HUES64 (cell line): ENCODE data around the gene MLLT10.
"Not testable (repeated sequence)": the region's sequence is repeated elsewhere in the genome, so short reads cannot be mapped to it uniquely, and the experiment has no call there.

Source experiments
- H3K27ac ChIP-seq: 2 replicates; pipeline ENCODE4 v1.7.0; 2013; ENCODE audit warnings: low read depth, low read length, inconsistent platforms
- H3K27me3 ChIP-seq: 2 replicates; pipeline ENCODE4 v1.6.1; 2013; ENCODE audit warnings: mild to moderate bottlenecking, low read length; ENCODE audit not compliant: insufficient read depth
- H3K36me3 ChIP-seq: 2 replicates; pipeline ENCODE4 v1.6.1; 2013; ENCODE audit warnings: mild to moderate bottlenecking, low read length; ENCODE audit not compliant: insufficient read depth
- H3K4me1 ChIP-seq: 2 replicates; pipeline ENCODE4 v1.6.1; 2013; ENCODE audit warnings: mild to moderate bottlenecking, low read length, moderate library complexity; ENCODE audit not compliant: insufficient read depth
- H3K4me3 ChIP-seq: 2 replicates; pipeline ENCODE4 v1.5.1; 2013; ENCODE audit warnings: mild to moderate bottlenecking, low read length, moderate library complexity
- H3K9ac ChIP-seq: 2 replicates; pipeline ENCODE4 v1.6.1; 2013; ENCODE audit warnings: mild to moderate bottlenecking, low read depth, low read length
- H3K9me3 ChIP-seq: 2 replicates; pipeline ENCODE4 v1.6.1; 2013; ENCODE audit warnings: low read depth, low read length; ENCODE audit not compliant: insufficient read depth
- WGBS: fragments of 150-250, 120-280 bp; methylation state at CpG from one replicate; pipeline ENCODE4 v1.1.7; 2013; ENCODE audit warnings: missing lambda C conversion rate; 5-methylcytosine and 5-hydroxymethylcytosine counted together

MLLT10 gene

DNA sequence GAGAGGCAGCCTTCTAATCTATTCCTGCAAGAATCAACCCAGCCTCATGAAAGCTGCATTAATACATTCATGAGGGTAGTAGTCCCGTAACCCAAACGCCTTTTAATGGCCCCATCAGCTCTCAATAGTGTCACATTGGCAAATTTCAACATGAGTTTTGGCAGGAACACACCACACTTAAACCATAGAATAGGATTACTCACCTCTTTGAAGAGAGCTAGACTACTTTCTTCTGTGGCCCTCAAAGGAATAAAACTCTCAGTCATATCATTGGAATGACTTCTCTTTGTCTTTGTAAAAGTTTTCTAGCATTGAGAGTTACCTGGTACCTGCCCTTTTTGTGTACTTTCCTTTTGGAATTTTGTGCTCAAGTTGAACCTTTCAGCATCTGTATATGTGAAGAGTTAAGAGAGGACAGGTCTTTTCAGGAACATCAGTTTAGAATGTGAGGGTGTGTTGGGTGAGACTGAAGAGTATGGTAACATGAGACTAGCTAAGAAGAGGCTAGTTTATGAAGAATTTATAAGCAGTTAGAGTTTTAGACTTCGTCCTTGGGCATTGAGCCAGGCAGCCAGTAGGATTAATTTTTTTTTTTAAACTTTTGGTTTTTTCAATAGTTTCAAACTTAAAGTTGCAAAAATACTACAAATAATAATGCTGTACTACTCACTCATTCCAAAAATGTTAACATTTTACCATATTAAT is 92.6 kb downstream of the MLLT10 start:
- H3K4me3 ChIP-seq, result no peak overlapping the region
- H3K36me3 ChIP-seq, result peaks cover 56% of the 10 kb centered on the region
- H3K9me3 ChIP-seq, result no peaks in the 10 kb centered on the region
- no peaks in the 10 kb centered on the region for H3K4me1 ChIP-seq
- H3K27me3 ChIP-seq, result no peaks in the 10 kb centered on the region
- 81% methylated on average over 3 of the region's 3 CpGs for WGBS
- H3K9ac ChIP-seq, result no peak overlapping the region
- H3K27ac ChIP-seq, result no peak overlapping the region

DNA sequence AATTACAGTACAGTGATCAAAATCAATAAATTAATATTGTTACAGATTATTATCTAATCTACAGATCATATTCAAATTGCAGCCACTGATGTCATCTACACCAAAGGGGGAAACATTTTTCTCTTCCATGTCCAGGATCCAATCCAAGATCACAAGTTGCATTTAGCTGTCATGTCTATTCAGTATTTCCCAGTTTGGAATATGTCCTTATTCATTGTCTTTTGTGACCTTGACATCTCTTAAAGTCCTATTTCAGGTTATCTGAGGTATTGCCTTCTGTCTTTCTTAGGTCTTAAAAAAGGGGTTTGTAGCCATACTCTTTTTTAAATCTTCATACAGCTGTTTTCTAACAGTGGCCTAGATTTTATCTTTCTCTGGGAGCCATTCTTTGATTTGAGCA is 93.3 kb downstream of the MLLT10 start:
- H3K4me3 ChIP-seq, result no peak overlapping the region
- H3K9ac ChIP-seq, result no peak overlapping the region
- H3K27me3 ChIP-seq, result no peaks in the 10 kb centered on the region
- no peaks in the 10 kb centered on the region for H3K9me3 ChIP-seq
- peaks cover 57% of the 10 kb centered on the region for H3K36me3 ChIP-seq
- H3K4me1 ChIP-seq, result no peaks in the 10 kb centered on the region
- H3K27ac ChIP-seq, result no peak overlapping the region

- WGBS, result 100% methylated on average over 2 of the region's 2 CpGs
- Histone ChIP-seq H3K4me3 (no peak overlapping the region), H3K27me3 (no peaks in the 10 kb centered on the region), H3K4me1 (no peaks in the 10 kb centered on the region), H3K9ac (no peak overlapping the region), H3K9me3 (no peaks in the 10 kb centered on the region), H3K36me3 (peaks cover 50% of the 10 kb centered on the region), H3K27ac (no peak overlapping the region)
Observed at GRCh38 chr10:21628023-21628422, 94.0 kb downstream of the MLLT10 start.

- H3K9ac ChIP-seq, H3K27me3 ChIP-seq, H3K27ac ChIP-seq, H3K4me1 ChIP-seq, H3K4me3 ChIP-seq, H3K9me3 ChIP-seq: not testable (repeated sequence)
- H3K36me3 ChIP-seq, result peaks cover 45% of the 10 kb centered on the region
- WGBS, result 96% methylated on average over 8 of the region's 8 CpGs
Observed at GRCh38 chr10:21628645-21629044, 94.6 kb downstream of the MLLT10 start.

DNA sequence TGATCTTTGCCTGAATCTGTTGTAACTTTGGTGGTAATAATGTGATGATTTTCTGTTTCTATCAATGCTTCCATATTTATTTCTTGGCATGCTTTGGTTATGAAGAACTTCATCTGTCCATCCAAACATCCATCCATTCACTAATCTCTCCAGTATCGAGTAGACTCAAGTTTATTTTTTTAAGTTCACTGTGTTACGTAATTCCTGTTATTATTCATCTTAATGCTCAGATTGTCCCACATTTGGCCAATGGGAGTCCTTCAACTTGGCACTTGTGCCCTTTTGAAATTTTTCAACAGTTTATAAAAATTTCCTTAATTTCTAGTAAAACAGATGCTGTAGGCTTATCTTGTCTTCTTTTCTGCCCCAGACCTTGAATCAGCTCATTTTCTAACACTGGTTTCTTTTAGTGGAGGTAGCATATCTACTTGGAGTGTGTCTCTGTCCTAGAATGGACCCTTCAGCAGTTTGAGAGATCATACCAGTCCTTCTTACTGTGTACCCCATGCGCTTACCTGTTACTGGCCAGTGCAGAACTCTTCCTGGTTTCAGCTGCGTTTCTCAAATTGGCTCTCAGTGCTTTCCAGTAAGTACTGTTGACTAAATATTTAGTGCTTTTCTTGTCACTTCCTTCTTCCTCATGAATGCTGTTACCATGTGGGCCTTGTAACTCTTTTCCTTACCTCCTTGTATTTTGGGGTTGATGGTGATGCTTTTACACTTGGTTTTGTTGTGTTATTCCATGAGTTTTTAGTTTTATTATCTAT is 100.8 kb downstream of the MLLT10 start:
- Histone ChIP-seq H3K9ac (no peak overlapping the region), H3K27me3 (no peaks in the 10 kb centered on the region), H3K27ac (no peak overlapping the region), H3K9me3 (no peaks in the 10 kb centered on the region), H3K4me3 (no peak overlapping the region), H3K4me1 (peaks cover 34% of the 10 kb centered on the region), H3K36me3 (peaks cover 27% of the 10 kb centered on the region)
- WGBS, result 97% methylated on average over 4 of the region's 4 CpGs

DNA sequence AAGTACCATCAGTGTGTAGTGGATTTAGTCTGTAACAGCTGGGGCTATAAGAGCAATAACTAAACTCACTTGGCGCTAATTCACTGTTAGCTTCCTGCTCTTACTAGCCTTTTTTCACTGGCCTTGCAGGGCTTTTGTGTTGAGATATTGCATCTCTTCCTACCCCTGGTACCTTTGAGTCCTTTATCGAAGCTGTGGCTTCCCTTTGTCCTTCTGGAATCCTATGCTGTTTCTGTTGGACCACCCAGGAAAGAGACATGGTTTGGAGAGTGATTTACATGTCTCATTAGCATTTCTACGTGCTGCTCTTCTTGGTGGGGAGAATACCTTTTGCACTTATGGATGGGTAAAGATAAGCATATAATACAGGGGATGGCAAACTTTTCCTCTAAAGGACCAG is 103.8 kb downstream of the MLLT10 start:
- Histone ChIP-seq H3K27ac (peak overlapping the region; percentile 14; the same call in 1 of the 2 replicates), H3K9ac (no peak overlapping the region)
- 77% methylated on average over 3 of the region's 3 CpGs for WGBS

GRCh38 chr10:21638681-21639080 is 104.6 kb downstream of the MLLT10 start:
- no peaks in the 10 kb centered on the region for H3K27me3 ChIP-seq
- H3K4me1 ChIP-seq, result peaks cover 34% of the 10 kb centered on the region
- no peaks in the 10 kb centered on the region for H3K9me3 ChIP-seq
- 94% methylated on average over 2 of the region's 2 CpGs for WGBS
- peaks cover 25% of the 10 kb centered on the region for H3K36me3 ChIP-seq
- H3K9ac ChIP-seq, result no peak overlapping the region
- no peak overlapping the region for H3K4me3 ChIP-seq
- H3K27ac ChIP-seq, result no peak overlapping the region

More for the DNA sequence above, 103.8 kb downstream of the MLLT10 start:
- Histone ChIP-seq H3K4me3 (no peak overlapping the region), H3K4me1 (peaks cover 34% of the 10 kb centered on the region), H3K9me3 (no peaks in the 10 kb centered on the region), H3K27me3 (no peaks in the 10 kb centered on the region), H3K36me3 (peaks cover 25% of the 10 kb centered on the region)

DNA sequence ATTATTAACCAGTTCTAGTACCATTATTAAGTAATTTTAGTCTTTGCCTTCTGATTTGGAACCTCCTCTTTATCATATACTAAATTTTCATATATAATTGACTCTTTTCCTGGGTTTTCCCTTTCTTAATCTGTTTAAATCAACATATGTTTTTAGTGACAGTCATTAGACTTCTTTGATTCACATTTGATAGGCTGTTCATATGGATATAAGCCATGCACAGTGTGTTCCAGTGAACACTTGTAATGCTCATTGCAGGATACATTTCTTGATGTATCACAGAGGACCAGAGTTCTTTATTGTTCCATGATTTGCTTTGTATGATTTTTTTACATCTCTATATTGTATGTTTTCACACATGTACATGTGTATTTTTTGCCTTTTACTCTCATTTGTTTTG is 114.0 kb downstream of the MLLT10 start:
- no peak overlapping the region for H3K27ac ChIP-seq
- H3K36me3 ChIP-seq, result peaks cover 22% of the 10 kb centered on the region
- no peak overlapping the region for H3K9ac ChIP-seq
- no peaks in the 10 kb centered on the region for H3K27me3 ChIP-seq
- no peak overlapping the region for H3K4me3 ChIP-seq
- H3K9me3 ChIP-seq, result no peaks in the 10 kb centered on the region
- H3K4me1 ChIP-seq, result no peaks in the 10 kb centered on the region

DNA sequence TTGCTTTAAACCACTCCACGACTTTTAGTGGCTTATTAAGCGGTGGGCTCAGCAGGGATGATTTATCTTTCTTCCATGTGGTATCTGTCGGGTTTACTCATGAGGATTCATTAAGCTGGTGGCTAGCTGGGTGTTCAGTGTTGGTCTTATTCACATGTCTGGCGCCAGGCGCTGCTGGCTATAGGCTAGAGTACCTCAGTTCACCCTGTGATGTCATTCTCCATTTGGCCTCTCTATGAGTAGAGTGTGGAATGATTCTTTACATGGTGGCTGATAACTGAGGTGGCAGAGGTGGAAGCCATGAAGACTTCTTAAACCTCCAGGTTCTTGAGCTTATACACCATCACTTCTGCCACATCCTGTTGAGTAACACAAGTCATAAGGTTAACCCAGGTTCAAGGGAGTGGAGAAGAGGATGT is 115.4 kb downstream of the MLLT10 start:
- H3K4me1 ChIP-seq, result no peaks in the 10 kb centered on the region; the same call in 1 of the 2 replicates
- H3K9me3 ChIP-seq, result no peaks in the 10 kb centered on the region
- no peaks in the 10 kb centered on the region for H3K27me3 ChIP-seq
- H3K9ac ChIP-seq, result no peak overlapping the region
- H3K36me3 ChIP-seq, result peaks cover 30% of the 10 kb centered on the region
- H3K27ac ChIP-seq, result no peak overlapping the region
- H3K4me3 ChIP-seq, result no peak overlapping the region
- 93% methylated on average over 5 of the region's 5 CpGs for WGBS

DNA sequence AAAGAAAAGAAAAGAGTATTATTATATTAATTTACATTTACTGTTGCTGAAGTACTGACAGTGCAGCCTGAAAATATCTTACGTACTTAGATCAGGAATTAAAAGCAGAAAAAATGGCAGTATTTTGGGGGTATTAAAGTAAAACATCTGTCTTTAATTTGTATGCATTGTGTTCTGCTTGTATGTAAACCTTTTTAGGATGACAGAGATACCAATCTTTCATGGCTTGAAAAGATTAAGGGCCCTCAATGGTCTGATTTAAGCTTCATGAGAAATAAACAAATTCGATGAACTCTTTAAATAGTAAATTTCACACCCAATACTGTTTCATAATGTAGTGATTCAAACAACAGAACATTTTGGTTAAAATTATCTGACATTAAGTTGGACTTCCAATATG is 116.3 kb downstream of the MLLT10 start:
- H3K9me3 ChIP-seq, result no peaks in the 10 kb centered on the region
- no peaks in the 10 kb centered on the region; the same call in 1 of the 2 replicates for H3K4me1 ChIP-seq
- WGBS, result 98% methylated on average over 1 of the region's 2 CpGs
- no peak overlapping the region for H3K27ac ChIP-seq
- no peak overlapping the region for H3K4me3 ChIP-seq
- no peak overlapping the region for H3K9ac ChIP-seq
- no peaks in the 10 kb centered on the region for H3K27me3 ChIP-seq
- H3K36me3 ChIP-seq, result peaks cover 30% of the 10 kb centered on the region

GRCh38 chr10:21655236-21655635 is 121.2 kb downstream of the MLLT10 start:
- H3K36me3 ChIP-seq, result peaks cover 22% of the 10 kb centered on the region
- H3K27ac ChIP-seq, result no peak overlapping the region
- H3K27me3 ChIP-seq, result no peaks in the 10 kb centered on the region
- WGBS, result 98% methylated on average over 3 of the region's 3 CpGs
- H3K9ac ChIP-seq, result no peak overlapping the region
- no peaks in the 10 kb centered on the region; the same call in 1 of the 2 replicates for H3K4me1 ChIP-seq
- no peaks in the 10 kb centered on the region for H3K9me3 ChIP-seq
- H3K4me3 ChIP-seq, result no peak overlapping the region
